DMS 273 (cell line): ENCODE data around the gene CENPV.
"Not testable (repeated sequence)": the region's sequence is repeated elsewhere in the genome, so short reads cannot be mapped to it uniquely, and the experiment has no call there.

Source experiments
- DNase-seq: peaks from one replicate; lab custom pipeline; 2025; ENCODE audit not compliant: unreplicated experiment; lab: John Stamatoyannopoulos, UW

Gene CENPV

DNA sequence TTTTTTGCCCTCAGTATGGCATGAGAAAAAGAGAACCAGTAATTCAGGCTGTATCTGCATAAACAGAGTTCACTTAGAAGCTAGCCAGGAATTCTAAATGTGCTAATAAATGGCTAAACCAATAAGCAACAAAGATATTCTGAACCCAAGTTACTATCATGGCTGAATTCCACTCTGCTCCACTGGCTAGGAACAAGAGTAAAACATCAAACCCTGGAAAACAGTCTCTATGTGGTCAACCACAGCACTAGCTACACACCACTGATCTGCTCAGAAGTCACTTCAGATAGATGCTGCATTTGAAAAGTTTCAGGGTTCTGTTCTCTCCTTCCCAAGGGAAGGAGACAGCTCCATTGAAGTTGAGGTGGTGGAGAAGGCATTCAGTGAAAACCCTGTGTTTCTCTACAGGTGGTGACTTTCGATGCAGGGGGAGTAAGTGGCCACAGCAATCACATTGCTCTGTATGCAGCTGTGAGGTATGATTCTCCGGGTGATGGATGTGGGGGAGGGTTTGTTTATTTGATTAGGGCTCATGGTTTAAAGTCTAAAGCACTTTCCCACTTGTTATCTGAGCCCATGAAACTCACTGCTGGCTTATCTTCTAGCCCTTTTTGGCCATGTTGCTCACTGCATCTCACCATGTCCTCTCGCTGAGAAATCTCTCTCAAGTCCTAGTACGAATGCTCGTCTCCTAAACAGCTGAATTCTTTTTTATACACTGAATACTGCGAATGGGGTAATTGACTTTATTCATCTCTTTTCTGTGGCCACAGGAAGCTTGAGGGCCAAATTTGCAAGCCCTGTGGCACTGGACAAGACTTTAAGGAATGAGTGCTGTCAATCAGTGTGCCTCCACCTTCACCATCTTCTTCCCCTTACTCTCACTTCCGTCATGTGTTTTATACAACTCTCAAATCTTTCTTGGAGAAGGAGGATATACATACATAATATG is 39.9 kb downstream of the CENPV start:
- DNase-seq: no peak

DNA sequence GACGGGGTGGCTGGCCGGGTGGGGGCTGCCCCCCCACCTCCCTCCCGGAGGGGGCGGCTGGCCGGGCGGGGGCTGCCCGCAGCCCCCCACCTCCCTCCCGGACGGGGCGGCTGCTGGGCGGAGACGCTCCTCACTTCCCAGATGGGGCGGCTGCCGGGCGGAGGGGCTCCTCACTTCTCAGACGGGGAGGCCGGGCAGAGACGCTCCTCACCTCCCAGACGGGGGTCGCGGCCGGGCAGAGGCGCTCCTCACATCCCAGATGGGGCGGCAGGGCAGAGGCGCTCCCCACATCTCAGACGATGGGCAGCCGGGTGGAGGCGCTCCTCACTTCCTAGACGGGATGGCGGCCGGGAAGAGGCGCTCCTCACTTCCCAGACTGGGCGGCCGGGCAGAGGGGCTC is 41.2 kb downstream of the CENPV start:
- DNase-seq: not testable (repeated sequence)

DNA sequence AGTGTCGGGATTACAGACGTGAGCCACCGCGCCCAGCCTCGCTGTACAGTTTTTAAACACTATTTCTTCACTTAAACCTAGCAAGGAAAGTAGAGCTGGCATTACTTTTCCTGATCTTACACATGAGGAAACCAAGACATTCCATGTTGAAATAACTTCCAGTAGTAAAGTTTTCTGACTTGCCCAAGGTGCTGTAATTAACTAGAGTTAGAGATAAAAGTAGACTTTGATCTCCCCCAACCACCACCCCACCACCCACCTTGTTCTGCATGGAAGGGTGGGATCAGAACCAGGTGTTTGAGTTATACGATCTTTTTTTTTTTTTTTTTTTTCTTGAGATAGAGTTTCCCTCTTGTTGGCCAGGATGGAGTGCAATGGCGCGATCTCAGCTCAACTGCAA is 47.1 kb downstream of the CENPV start:
- DNase-seq: no peak

DNA sequence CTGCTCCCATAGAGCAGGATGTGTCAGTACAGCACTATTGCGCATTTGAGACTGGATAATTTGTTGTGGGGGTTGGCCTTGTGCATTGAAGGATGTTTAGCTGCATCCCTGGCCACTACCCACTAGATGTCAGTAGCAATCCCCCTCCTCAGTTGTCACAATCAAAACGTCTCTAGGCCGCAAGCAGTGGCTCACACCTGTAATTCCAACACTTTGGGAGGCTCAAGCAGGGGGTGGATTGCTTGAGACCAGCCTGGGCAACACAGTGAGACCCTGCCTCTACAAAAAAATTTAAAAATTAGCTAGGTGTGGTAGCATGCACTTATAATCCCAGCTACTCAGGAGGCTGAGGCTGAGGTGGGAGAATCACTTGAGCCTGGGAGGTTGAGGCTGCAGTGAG is 48.4 kb downstream of the CENPV start:
- DNase-seq: peak; percentile 32

DNA sequence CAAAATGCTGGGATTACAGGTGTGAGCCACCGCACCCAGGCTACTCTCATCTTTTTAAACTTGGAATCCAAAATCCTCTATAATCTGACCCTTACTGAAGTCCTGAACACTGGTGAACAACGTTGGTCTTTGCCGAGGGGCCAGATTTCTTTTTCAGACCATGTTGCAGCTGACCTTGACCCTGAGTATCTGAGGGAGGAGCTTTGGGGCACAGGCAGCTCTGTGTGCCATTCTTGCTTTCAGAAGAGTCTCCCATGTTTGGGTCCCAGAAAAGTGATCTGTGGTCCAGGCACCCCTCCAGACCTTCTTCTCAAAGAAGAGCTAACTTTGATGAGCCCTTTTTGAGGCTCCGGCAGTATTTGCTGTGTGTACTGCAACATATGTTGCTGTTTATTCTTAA is 50.4 kb downstream of the CENPV start:
- DNase-seq: no peak

DNA sequence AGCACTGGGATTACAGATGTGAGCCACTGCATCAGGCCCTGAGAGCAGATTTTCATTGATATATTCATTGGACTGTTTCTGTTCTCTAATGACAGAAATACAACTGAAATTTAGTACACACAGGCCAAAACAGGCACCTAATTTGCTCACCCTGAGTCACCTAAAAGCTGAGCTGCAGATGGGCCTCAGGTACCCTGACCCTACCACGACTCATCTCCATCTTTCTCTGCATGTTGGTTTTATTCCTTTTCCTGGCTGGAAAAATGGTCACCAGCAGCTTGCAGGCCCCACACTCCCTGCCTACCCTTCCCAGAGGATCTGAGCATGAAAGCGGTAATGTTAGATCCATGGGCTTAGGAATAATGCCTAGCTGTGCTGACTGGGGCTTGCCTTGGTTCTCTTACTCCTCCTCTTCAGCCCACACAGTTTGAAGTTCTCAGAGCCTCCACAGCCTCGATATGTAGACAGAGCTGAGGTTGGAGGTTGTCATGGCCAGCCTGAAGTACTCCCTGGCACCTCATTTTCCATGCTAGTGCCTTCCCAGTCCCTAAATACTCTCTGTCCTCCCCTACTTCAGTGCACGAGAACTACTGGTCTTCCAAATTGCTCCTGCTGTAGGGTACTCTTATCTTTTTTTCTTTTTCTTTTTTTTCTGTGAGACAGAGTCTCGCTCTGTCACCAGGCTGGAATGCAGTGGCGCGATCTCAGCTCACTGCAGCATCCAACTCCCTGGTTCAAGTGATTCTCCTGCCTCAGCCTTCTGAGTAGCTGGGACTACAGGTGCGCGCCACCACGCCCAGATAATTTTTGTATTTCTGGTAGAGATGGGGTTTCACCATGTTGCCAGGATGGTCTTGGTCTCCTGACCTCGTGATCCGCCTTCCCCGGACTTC is 51.1 kb downstream of the CENPV start:
- no peak for DNase-seq

DNA sequence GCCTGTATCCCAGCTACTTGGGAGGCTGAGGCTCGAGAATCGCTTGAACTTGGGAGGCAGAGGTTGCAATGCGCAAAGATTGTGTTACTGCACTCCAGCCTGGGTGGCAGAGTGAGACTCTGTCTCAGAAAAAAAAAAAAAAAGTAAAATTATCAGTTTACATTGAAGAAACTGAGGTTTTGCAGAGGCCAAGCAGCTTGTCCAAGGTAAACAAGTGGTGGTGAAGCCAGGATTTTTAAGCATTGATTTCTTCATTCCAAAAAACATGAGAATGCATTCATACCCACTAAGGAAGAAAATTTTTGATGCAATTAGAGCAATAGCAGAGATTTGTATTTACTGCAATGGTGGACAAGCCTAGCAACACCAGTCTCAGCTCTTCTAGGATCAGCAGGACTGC is 52.7 kb downstream of the CENPV start:
- DNase-seq: no peak

DNA sequence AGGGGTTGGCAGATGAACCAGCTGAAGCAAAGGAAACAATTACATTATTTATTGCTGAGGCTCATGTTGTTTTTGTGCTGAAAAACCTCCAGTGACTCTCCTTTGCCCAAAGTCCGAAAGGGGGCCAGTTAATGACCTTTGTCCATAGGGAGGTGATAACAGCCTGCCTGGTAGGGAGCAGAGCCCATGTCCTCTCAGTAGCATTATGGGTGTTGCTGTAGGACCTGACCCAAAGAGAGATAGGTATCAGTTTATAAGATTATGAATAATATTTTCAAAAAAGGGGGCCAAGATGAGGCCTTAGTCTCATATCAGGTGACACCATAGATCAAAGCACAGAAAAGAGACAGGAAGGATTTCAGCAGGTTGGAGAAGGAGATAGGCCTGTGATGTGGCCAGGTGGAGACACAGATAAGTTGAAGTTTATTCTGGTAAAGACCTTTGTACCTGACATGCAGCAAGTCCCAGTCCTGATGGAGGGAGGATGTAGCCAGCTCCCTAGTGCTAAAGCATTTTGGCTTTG is 55.1 kb downstream of the CENPV start:
- no peak for DNase-seq

DNA sequence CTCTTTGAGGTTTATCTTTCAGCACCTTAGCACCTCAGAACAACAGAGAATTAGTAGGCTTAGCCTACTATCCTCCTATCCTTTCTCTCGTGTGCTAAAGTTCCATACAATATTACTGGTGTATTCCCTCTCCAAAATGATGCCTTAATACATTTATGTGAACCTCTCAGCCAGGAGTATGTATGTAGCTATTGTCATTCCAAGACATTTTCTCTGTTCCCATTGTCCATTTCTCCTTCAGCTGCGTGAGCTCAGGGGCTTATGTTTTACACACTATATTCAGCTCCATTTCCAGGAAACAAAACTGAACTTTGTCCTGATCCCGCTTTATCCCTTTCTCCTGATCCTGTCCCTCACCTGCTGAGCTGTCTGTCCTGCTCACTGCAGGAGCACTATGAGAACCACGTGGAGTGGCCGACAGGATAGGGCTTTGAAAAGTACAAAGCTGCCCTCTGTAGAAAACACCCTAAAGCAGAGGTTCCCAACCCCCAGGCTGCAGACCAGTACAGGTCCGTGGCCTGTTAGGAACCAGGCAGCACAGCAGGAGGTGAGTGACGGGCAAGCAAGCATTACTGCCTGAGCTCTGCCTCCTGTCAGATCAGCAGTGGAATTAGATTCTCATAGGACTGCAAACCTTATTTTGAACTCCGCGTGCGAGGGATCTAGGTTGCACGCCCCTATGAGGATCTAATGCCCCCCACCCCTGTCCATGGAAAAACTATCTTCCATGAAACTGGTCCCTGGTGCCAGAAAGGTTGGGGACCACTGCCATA is 55.7 kb downstream of the CENPV start:
- DNase-seq: no peak

DNA sequence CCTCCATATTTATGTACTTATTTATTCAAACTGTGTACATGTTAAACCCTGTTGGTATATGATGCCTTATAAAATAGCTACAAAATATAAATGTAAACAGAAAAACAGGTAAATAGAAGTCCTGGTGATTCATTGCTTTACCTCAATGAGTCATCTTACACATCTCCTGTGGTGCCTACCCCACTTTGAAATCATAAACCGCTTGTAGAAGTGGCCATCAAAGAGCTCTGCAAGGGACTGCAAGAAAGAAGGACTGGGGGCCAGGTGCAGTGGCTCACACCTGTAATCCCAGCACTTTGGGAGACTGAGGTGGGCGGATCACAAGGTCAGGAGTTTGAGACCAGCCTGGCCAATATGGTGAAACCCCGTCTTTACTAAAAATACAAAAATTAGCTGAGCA is 57.2 kb downstream of the CENPV start:
- DNase-seq: not testable (repeated sequence)

DNA sequence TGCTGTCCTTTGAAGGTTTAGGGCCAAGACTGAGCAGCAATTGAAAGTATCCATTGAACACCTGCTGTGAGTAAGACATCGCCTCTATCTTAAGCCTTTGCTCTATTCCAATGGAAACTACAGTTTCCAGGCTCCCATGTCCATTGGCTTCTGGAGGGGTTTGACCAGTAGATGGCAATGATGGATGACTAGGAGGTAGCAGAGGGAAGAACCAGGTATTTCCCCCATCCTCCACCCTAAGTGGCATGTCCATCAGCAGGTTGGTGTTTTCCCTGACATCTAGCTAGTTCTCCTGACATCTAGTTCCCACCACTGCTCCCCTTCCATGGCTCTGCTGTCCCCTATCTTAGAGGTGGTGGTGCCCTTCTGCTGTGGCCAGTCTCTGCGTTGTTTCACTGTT is 58.7 kb downstream of the CENPV start:
- no peak for DNase-seq

DNA sequence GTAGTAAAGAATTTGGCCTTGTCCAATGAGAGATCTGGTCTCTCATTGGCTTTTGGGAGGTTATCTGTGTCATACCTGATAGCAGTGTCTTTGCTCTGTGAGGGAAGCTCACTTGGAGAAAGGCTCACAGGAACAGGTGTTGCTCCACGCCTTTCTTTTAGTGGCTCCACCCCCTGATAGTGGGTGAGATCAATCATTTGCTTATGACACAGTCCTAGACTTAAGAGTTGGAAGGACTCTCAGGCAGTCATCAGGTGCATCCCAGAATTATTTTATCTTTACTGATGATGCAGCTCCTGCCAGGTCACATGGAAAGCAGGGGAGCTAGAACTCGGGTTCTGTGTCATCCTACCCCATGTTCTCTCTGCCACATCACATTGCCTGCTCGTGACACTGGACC is 59.3 kb downstream of the CENPV start:
- DNase-seq: no peak
